Spleen (tissue), 11 donors: ENCODE results near the gene AKIP1. TPM values are rescaled to one million over a fixed set of nuclear protein-coding genes. Genes with fewer than 3 reads are reported as not detected.
A peak's percentile ranks its signal among the peaks of the same experiment; 100 is the strongest.

Experiments
- DNase-seq: peaks from one replicate; pipeline ENCODE4 v3.0.0-alpha.2; 2020
- H3K27ac ChIP-seq, 8 donors: fragments of 200-600 bp; sonication (generic) in 7 of 8; 1 replicate in 4 of 8; 2 replicates in 4 of 8; pipeline versions ENCODE4 v1.5.0 to v1.8.0; 2016 to 2021; ENCODE audit warnings: inconsistent platforms in 4 of 8, mild to moderate bottlenecking in 4 of 8, moderate library complexity in 1 of 8
- H3K27me3 ChIP-seq, 7 donors: fragments of 200-600 bp; sonication (generic) in 6 of 7; replicated peaks in 1 of 7; 1 replicate in 4 of 7; 2 replicates in 3 of 7; pipeline versions ENCODE4 v1.5.0 to v1.8.0; 2016 to 2021; ENCODE audit warnings: inconsistent platforms in 3 of 7, mild to moderate bottlenecking in 1 of 7
- H3K36me3 ChIP-seq, 6 donors: fragments of 200-600 bp; sonication (generic) in 5 of 6; 1 replicate in 4 of 6; 2 replicates in 2 of 6; pipeline versions ENCODE4 v1.5.0 to v1.8.0; 2016 to 2021; ENCODE audit warnings: inconsistent platforms in 2 of 6
- H3K4me1 ChIP-seq, 6 donors: fragments of 200-600 bp; sonication (generic) in 5 of 6; 1 replicate in 3 of 6; 2 replicates in 3 of 6; pipeline versions ENCODE4 v1.5.0 to v1.8.0; 2016 to 2021; ENCODE audit warnings: inconsistent platforms in 3 of 6
- H3K4me3 ChIP-seq, 8 donors: fragments of 200-600 bp; sonication (generic) in 7 of 8; 1 replicate in 4 of 8; 2 replicates in 4 of 8; pipeline versions ENCODE4 v1.5.0 to v1.8.0; 2016 to 2021; ENCODE audit warnings: inconsistent platforms in 4 of 8, mild to moderate bottlenecking in 4 of 8, moderate library complexity in 2 of 8
- H3K9me3 ChIP-seq, 8 donors: fragments of 200-600 bp; sonication (generic) in 7 of 8; 1 replicate in 4 of 8; 2 replicates in 4 of 8; pipeline versions ENCODE4 v1.5.0 to v1.8.0; 2016 to 2021; ENCODE audit warnings: inconsistent platforms in 4 of 8
- CTCF ChIP-seq, 11 experiments: fragments of 200-600 bp in 7 of 11; fragments of 450-650 bp in 4 of 11; sonication (generic) in 4 of 11; IDR thresholded peaks in 8 of 11; conservative IDR thresholded peaks in 3 of 11; 1 replicate in 7 of 11; 2 replicates in 4 of 11; pipeline versions ENCODE4 v1.4.0 to v1.8.0; 2016 to 2021; ENCODE audit warnings: antibody characterized with exemption in 11 of 11, inconsistent platforms in 4 of 11, mild to moderate bottlenecking in 1 of 11
- POLR2A ChIP-seq, 3 donors: fragments of 450-650 bp; IDR thresholded peaks; one replicate each; pipeline ENCODE4 v1.5.1; 2017; ENCODE audit warnings: antibody characterized with exemption in 3 of 3, mild to moderate bottlenecking in 1 of 3
- POLR2AphosphoS5 ChIP-seq, 3 donors: sonication (generic); formaldehyde crosslinking; IDR thresholded peaks; one replicate each; pipeline ENCODE4 v1.5.1; 2017; ENCODE audit warnings: antibody characterized with exemption in 3 of 3
- WGBS, 5 donors: extraction: QIAGEN DNeasy Blood & Tissue Kit in 3 of 5; methylation state at CpG; one replicate each; pipeline versions ENCODE4 v1.1.5 to v1.1.7; 2013 to 2018; 5-methylcytosine and 5-hydroxymethylcytosine counted together
- intact Hi-C: fragments of 100-400 bp; cut with DNase I; formaldehyde crosslinking; loops from one replicate; pipeline ENCODE4 v1.15.0; 2023; ENCODE audit warnings: low total_unique reads
- polyA plus RNA-seq, 3 donors: library from polyadenylated mRNA; stranded (reverse); fragments of 200-250 nt; gene quantifications; one replicate each; pipeline ENCODE4 v1.2.1, GENCODE V29; 2013
- total RNA-seq, 7 donors: library from RNA; depleted of rRNA in 3 of 7; stranded (reverse); fragments of >200 nt in 3 of 7; fragmentation: NEBNext Ultra II Directional in 4 of 7; extraction: Animal tissue kit (Norgen Biotek cat#: 25700) in 4 of 7; gene quantifications; one replicate each; pipeline versions ENCODE4 v1.1.0 to v1.2.1, GENCODE V29; 2016 to 2021
- donor health status: healthy with polysubstance abuse.
- donor health status: DM: no; HTN: no; CAD: no; lungs with moderate emphysema.
- donor health status: DM: no; HTN: no; CAD: no.
- donor health status: Bipolar disorder and iron deficiency.
- donor health status: healthy.
- donor health status: DM: no; HTN: no; CAD: no.
- donor health status: DM: yes; HTN: yes; CAD: no.

AKIP1 gene
- total and polyA plus RNA-seq, 10 donors: 9.8 to 33.6 (median 24.9) TPM

- intact Hi-C loops: no loop called here
- TF ChIP-seq CTCF (IDR thresholded peaks at IDR 0.05 in 8 of 11, conservative IDR thresholded peaks at IDR 0.05 in 3 of 11): no peak
- TF ChIP-seq POLR2AphosphoS5 (IDR thresholded peaks at IDR 0.05): no peak
- no peak for TF ChIP-seq POLR2A (IDR thresholded peaks at IDR 0.05)
- 72 to 86% (median 77%) methylated on average over 1 of the region's 1 CpG for WGBS, 5 donors
Measured at GRCh38 chr11:8907116-8907515, 3.9 kb upstream of the AKIP1 start.

GRCh38 chr11:8908099-8908498, 2.9 kb upstream of the AKIP1 start:
- DNase-seq: no peak
- TF ChIP-seq POLR2A (IDR thresholded peaks at IDR 0.05) (no peak), POLR2AphosphoS5 (IDR thresholded peaks at IDR 0.05) (no peak), CTCF (IDR thresholded peaks at IDR 0.05 in 8 of 11, conservative IDR thresholded peaks at IDR 0.05 in 3 of 11) (no peak)
- Histone ChIP-seq H3K27ac (peak overlapping the region in 5 of 8 donors; percentile 25 to 94 (median 36)), H3K9me3 (no peaks in the 10 kb centered on the region), H3K36me3 (no peaks in the 10 kb centered on the region), H3K27me3 (no peaks in the 10 kb centered on the region), H3K4me1 (peaks cover 0 to 57% (median 16%) of the 10 kb centered on the region in 6 donors), H3K4me3 (no peak overlapping the region)
- intact Hi-C loops: no loop called here

More at GRCh38 chr11:8907116-8907515, 3.9 kb upstream of the AKIP1 start:
- no peak for DNase-seq
- Histone ChIP-seq H3K4me3 (peak overlapping the region in 2 of 8 donors; percentile 0 to 7), H3K27ac (peak overlapping the region in 6 of 8 donors; percentile 10 to 94 (median 26)), H3K9me3 (peaks cover 0 to 3% (median 0%) of the 10 kb centered on the region in 8 donors), H3K27me3 (no peaks in the 10 kb centered on the region), H3K36me3 (no peaks in the 10 kb centered on the region), H3K4me1 (peaks cover 0 to 47% (median 12%) of the 10 kb centered on the region in 6 donors)

GRCh38 chr11:8910649-8911026, 351 bp upstream of the AKIP1 start:
- no peak for TF ChIP-seq POLR2AphosphoS5 (IDR thresholded peaks at IDR 0.05)
- Histone ChIP-seq H3K36me3 (peaks cover 0 to 4% (median 0%) of the 10 kb centered on the region in 6 donors), H3K9me3 (no peaks in the 10 kb centered on the region), H3K4me3 (peak overlapping the region; percentile 54 to 94 (median 86)), H3K27ac (peak overlapping the region in 6 of 8 donors; percentile 84 to 94 (median 91)), H3K4me1 (peaks cover 10 to 83% (median 38%) of the 10 kb centered on the region in 6 donors), H3K27me3 (no peaks in the 10 kb centered on the region)
- DNase-seq: no peak
- 0 to 4% (median 0%) methylated on average over 1 to 19 of the region's 19 CpGs for WGBS, 5 donors
- intact Hi-C loops: loop anchor here (5.0 kb wide), 1 partner anchor 52 kb away; the partner anchor contains the start of gene TMEM9B

GRCh38 chr11:8913961-8914660, 3.1 kb downstream of the AKIP1 start:
- H3K36me3 ChIP-seq: peaks cover 0 to 39% (median 13%) of the 10 kb centered on the region in 6 donors
- peak in 1 of 3 donors; percentile 33 for TF ChIP-seq POLR2AphosphoS5 (IDR thresholded peaks at IDR 0.05)
- TF ChIP-seq CTCF (IDR thresholded peaks at IDR 0.05 in 8 of 11, conservative IDR thresholded peaks at IDR 0.05 in 3 of 11): peak in 10 of 11 experiments; percentile 16 to 73 (median 62)
- TF ChIP-seq POLR2A (IDR thresholded peaks at IDR 0.05): no peak
- peak overlapping the region in 7 of 8 donors; percentile 1 to 55 (median 12) for H3K4me3 ChIP-seq
- H3K27me3 ChIP-seq: no peaks in the 10 kb centered on the region
- peaks cover 10 to 76% (median 41%) of the 10 kb centered on the region in 6 donors for H3K4me1 ChIP-seq
- peak overlapping the region; percentile 57 to 94 (median 70) for H3K27ac ChIP-seq
- no peak for DNase-seq
- H3K9me3 ChIP-seq: no peaks in the 10 kb centered on the region
- 0 to 3% (median 1%) methylated on average over 9 of the region's 9 CpGs for WGBS, 5 donors
- intact Hi-C loops: loop anchor here (5.0 kb wide), 1 partner anchor 48 kb away; the partner anchor contains the start of gene TMEM9B
